Mucosa of rectum (tissue), 2 donors: Measurements from ENCODE around the gene TMEM86B.

Experiments
- H3K27ac ChIP-seq, 2 donors: one replicate each; pipeline ENCODE4 v1.7.0; 2013; ENCODE audit warnings: inconsistent platforms in 2 of 2, low read depth in 2 of 2, low read length in 2 of 2
- H3K27me3 ChIP-seq, 2 donors: one replicate each; pipeline ENCODE4 v1.7.0; 2013; ENCODE audit warnings: low read length in 2 of 2; ENCODE audit not compliant: control insufficient read depth in 2 of 2, insufficient read depth in 2 of 2
- H3K36me3 ChIP-seq, 2 donors: one replicate each; pipeline ENCODE4 v1.7.0; 2013; ENCODE audit warnings: low read length in 2 of 2; ENCODE audit not compliant: control insufficient read depth in 2 of 2, insufficient read depth in 2 of 2
- H3K4me1 ChIP-seq, 2 donors: one replicate each; pipeline ENCODE4 v1.7.0; 2013; ENCODE audit warnings: low read length in 2 of 2, mild to moderate bottlenecking in 1 of 2; ENCODE audit not compliant: control insufficient read depth in 2 of 2, insufficient read depth in 2 of 2
- H3K4me3 ChIP-seq, 2 donors: one replicate each; pipeline ENCODE4 v1.7.0; 2013; ENCODE audit warnings: low read length in 2 of 2
- H3K9ac ChIP-seq, 2 donors: one replicate each; pipeline ENCODE4 v1.7.0; 2013; ENCODE audit warnings: low read length in 2 of 2, low read depth in 1 of 2, mild to moderate bottlenecking in 1 of 2
- H3K9me3 ChIP-seq, 2 donors: one replicate each; pipeline ENCODE4 v1.7.0; 2013; ENCODE audit warnings: low read length in 2 of 2; ENCODE audit not compliant: control insufficient read depth in 2 of 2
- donor health status: healthy.
- donor health status: Normal muscosa, but diverticular disease.

Gene TMEM86B

GRCh38 chr19:55241935-55242464, 13.4 kb upstream of the TMEM86B start:
- Histone ChIP-seq H3K36me3 (peaks cover 85% of the 10 kb centered on the region in 2 donors), H3K27ac (no peak overlapping the region), H3K9me3 (no peaks in the 10 kb centered on the region), H3K4me1 (peaks cover 0 to under 1% of the 10 kb centered on the region in 2 donors), H3K4me3 (no peak overlapping the region), H3K9ac (no peak overlapping the region), H3K27me3 (no peaks in the 10 kb centered on the region)

- no peaks in the 10 kb centered on the region for H3K9me3 ChIP-seq
- no peaks in the 10 kb centered on the region for H3K27me3 ChIP-seq
- H3K4me1 ChIP-seq, result no peaks in the 10 kb centered on the region
- no peak overlapping the region for H3K9ac ChIP-seq
- H3K4me3 ChIP-seq, result no peak overlapping the region
- no peak overlapping the region for H3K27ac ChIP-seq
- H3K36me3 ChIP-seq, result peaks cover 85 to 87% of the 10 kb centered on the region in 2 donors
Measured at GRCh38 chr19:55241143-55241934, 12.8 kb upstream of the TMEM86B start.

- no peaks in the 10 kb centered on the region for H3K9me3 ChIP-seq
- no peak overlapping the region for H3K27ac ChIP-seq
- peaks cover 85 to 88% of the 10 kb centered on the region in 2 donors for H3K36me3 ChIP-seq
- H3K9ac ChIP-seq, result no peak overlapping the region
- H3K4me3 ChIP-seq, result no peak overlapping the region
- H3K4me1 ChIP-seq, result no peaks in the 10 kb centered on the region
- H3K27me3 ChIP-seq, result no peaks in the 10 kb centered on the region
Measured at GRCh38 chr19:55240713-55241020, 12.1 kb upstream of the TMEM86B start.

GRCh38 chr19:55239004-55239403, 10.4 kb upstream of the TMEM86B start:
- Histone ChIP-seq H3K27ac (no peak overlapping the region), H3K27me3 (no peaks in the 10 kb centered on the region), H3K36me3 (peaks cover 74 to 84% of the 10 kb centered on the region in 2 donors), H3K4me3 (no peak overlapping the region), H3K9me3 (no peaks in the 10 kb centered on the region), H3K9ac (no peak overlapping the region), H3K4me1 (no peaks in the 10 kb centered on the region)

- Histone ChIP-seq H3K36me3 (peaks cover 71 to 82% of the 10 kb centered on the region in 2 donors), H3K4me3 (no peak overlapping the region), H3K9me3 (no peaks in the 10 kb centered on the region), H3K27ac (no peak overlapping the region), H3K9ac (no peak overlapping the region), H3K27me3 (no peaks in the 10 kb centered on the region), H3K4me1 (no peaks in the 10 kb centered on the region)
Measured at GRCh38 chr19:55238030-55238429, 9.5 kb upstream of the TMEM86B start.

- Histone ChIP-seq H3K4me3 (no peak overlapping the region), H3K9ac (no peak overlapping the region), H3K36me3 (peaks cover 51 to 65% of the 10 kb centered on the region in 2 donors), H3K4me1 (peaks cover 0 to 3% of the 10 kb centered on the region in 2 donors), H3K9me3 (no peaks in the 10 kb centered on the region), H3K27me3 (no peaks in the 10 kb centered on the region), H3K27ac (no peak overlapping the region)
Measured at GRCh38 chr19:55232986-55233385, 4.4 kb upstream of the TMEM86B start.

- Histone ChIP-seq H3K9ac (no peak overlapping the region), H3K27me3 (no peaks in the 10 kb centered on the region), H3K36me3 (peaks cover 50 to 63% of the 10 kb centered on the region in 2 donors), H3K4me3 (no peak overlapping the region), H3K9me3 (no peaks in the 10 kb centered on the region), H3K4me1 (peaks cover 0 to 3% of the 10 kb centered on the region in 2 donors), H3K27ac (no peak overlapping the region)
Measured at GRCh38 chr19:55232286-55232602, 3.7 kb upstream of the TMEM86B start.

GRCh38 chr19:55231391-55232285, 3.1 kb upstream of the TMEM86B start:
- Histone ChIP-seq H3K9me3 (no peaks in the 10 kb centered on the region), H3K9ac (no peak overlapping the region), H3K36me3 (peaks cover 44 to 57% of the 10 kb centered on the region in 2 donors), H3K27ac (no peak overlapping the region), H3K27me3 (no peaks in the 10 kb centered on the region), H3K4me1 (peaks cover 0 to 3% of the 10 kb centered on the region in 2 donors), H3K4me3 (no peak overlapping the region)

- Histone ChIP-seq H3K4me1 (peaks cover 0 to 3% of the 10 kb centered on the region in 2 donors), H3K27me3 (no peaks in the 10 kb centered on the region), H3K4me3 (no peak overlapping the region), H3K9ac (no peak overlapping the region), H3K36me3 (peaks cover 37 to 52% of the 10 kb centered on the region in 2 donors), H3K9me3 (no peaks in the 10 kb centered on the region), H3K27ac (no peak overlapping the region)
Measured at GRCh38 chr19:55230780-55231179, 2.2 kb upstream of the TMEM86B start.

- peaks cover 0 to 3% of the 10 kb centered on the region in 2 donors for H3K4me1 ChIP-seq
- H3K27me3 ChIP-seq, result no peaks in the 10 kb centered on the region
- H3K9me3 ChIP-seq, result no peaks in the 10 kb centered on the region
- H3K4me3 ChIP-seq, result no peak overlapping the region
- no peak overlapping the region for H3K9ac ChIP-seq
- H3K27ac ChIP-seq, result no peak overlapping the region
- H3K36me3 ChIP-seq, result peaks cover 37 to 52% of the 10 kb centered on the region in 2 donors
Measured at GRCh38 chr19:55230329-55230728, 1.8 kb upstream of the TMEM86B start.
